Stimulated activated CD8-positive, alpha-beta memory T cell treated with anti-CD3 and anti-CD28 coated beads, Interleukin-12 subunit alpha, Interleukin-12 subunit beta, amount 100 ng/mL, for 24 hours (primary cell): Measurements from ENCODE around the gene CYP2B6.
"Not testable (repeated sequence)": the region's sequence is repeated elsewhere in the genome, so short reads cannot be mapped to it uniquely, and the experiment has no call there.

ENCODE experiments used
- DNase-seq: peaks from one replicate; pipeline ENCODE4 v3.0.0-alpha.2; 2020; ENCODE audit errors: extremely low read depth

The CYP2B6 gene

GRCh38 chr19:40980743-40981442, 10.2 kb upstream of the CYP2B6 start:
- not testable (repeated sequence) for DNase-seq

GRCh38 chr19:40981591-40981990, 9.5 kb upstream of the CYP2B6 start:
- DNase-seq: no peak

GRCh38 chr19:40982594-40983101, 8.4 kb upstream of the CYP2B6 start:
- DNase-seq: no peak

GRCh38 chr19:40989453-40989852, 1.6 kb upstream of the CYP2B6 start:
- DNase-seq: no peak

- DNase-seq: no peak
These were observed 4.3 kb downstream of the CYP2B6 start for GRCh38 chr19:40995355-40995754.

- DNase-seq: not testable (repeated sequence)
These were observed 7.9 kb downstream of the CYP2B6 start for GRCh38 chr19:40999018-40999417.

GRCh38 chr19:41000310-41000737, 9.2 kb downstream of the CYP2B6 start:
- DNase-seq: no peak

- DNase-seq: no peak
These were observed 10.3 kb downstream of the CYP2B6 start for GRCh38 chr19:41001243-41001971.

GRCh38 chr19:41003656-41004055, 12.6 kb downstream of the CYP2B6 start:
- not testable (repeated sequence) for DNase-seq

- DNase-seq: no peak
These were observed 18.7 kb downstream of the CYP2B6 start for GRCh38 chr19:41009700-41010235.

- DNase-seq: no peak
These were observed 22.3 kb downstream of the CYP2B6 start for GRCh38 chr19:41013359-41013758.

- no peak for DNase-seq
These were observed 23.6 kb downstream of the CYP2B6 start for GRCh38 chr19:41014643-41015042.

- DNase-seq: no peak
These were observed 25.5 kb downstream of the CYP2B6 start for GRCh38 chr19:41016488-41017071.

GRCh38 chr19:41018736-41019290, 27.7 kb downstream of the CYP2B6 start:
- DNase-seq: no peak

GRCh38 chr19:41019346-41019745, 28.3 kb downstream of the CYP2B6 start:
- DNase-seq: no peak

- DNase-seq: no peak
These were observed 32.1 kb downstream of the CYP2B6 start for GRCh38 chr19:41023193-41023592.

- DNase-seq: no peak
These were observed 34.3 kb downstream of the CYP2B6 start for GRCh38 chr19:41025411-41025810.

GRCh38 chr19:41025871-41026270, 34.8 kb downstream of the CYP2B6 start:
- no peak for DNase-seq

- DNase-seq: no peak
These were observed 36.3 kb downstream of the CYP2B6 start for GRCh38 chr19:41027273-41027967.

- no peak for DNase-seq
These were observed 38.7 kb downstream of the CYP2B6 start for GRCh38 chr19:41029524-41030432.
